Caco-2 (cell line): ENCODE results near the gene NELL2. TPM values are rescaled to one million over a fixed set of nuclear protein-coding genes. Genes with fewer than 3 reads are reported as not detected.

ENCODE experiments used
- BruUV-seq: library from RNA; stranded (reverse); fragments of 400-500 nt; replicated peaks from 2 replicates; lab custom pipeline; 2021; lab: Mats Ljungman, UMichigan
- CTCF ChIA-PET: fragments of 300-600 bp; sonication (Branson Sonifier 250); formaldehyde crosslinking; loops from one replicate; lab custom pipeline; 2022; ENCODE audit warnings: antibody characterized with exemption; lab: Charles Lee
- POLR2A ChIA-PET: fragments of 300-600 bp; sonication (Branson Sonifier 250); formaldehyde crosslinking; loops from one replicate; lab custom pipeline; 2022; ENCODE audit warnings: antibody characterized with exemption; lab: Charles Lee
- DNase-seq, 2 experiments: peaks; one replicate each; pipeline versions ENCODE4 v3.0.0 to v3.0.0-alpha.2; 2020 to 2022
- H3K27me3 ChIP-seq: replicated peaks from 2 replicates; pipeline ENCODE4 v1.6.0; 2011; ENCODE audit warnings: low read length; ENCODE audit not compliant: control insufficient read depth, insufficient read depth
- H3K36me3 ChIP-seq: 2 replicates; pipeline ENCODE4 v1.5.1; 2011; ENCODE audit warnings: low read length; ENCODE audit not compliant: control insufficient read depth, insufficient read depth
- H3K4me1 ChIP-seq: fragments of 250-450 bp; sonication (Bioruptor Pico); 2 replicates; pipeline ENCODE4 v1.5.1; 2020; ENCODE audit warnings: mild to moderate bottlenecking
- H3K4me3 ChIP-seq: 2 replicates; pipeline ENCODE4 v1.5.1; 2011; ENCODE audit warnings: low read depth, mild to moderate bottlenecking, control low read depth, low read length
- H3K9me3 ChIP-seq: fragments of 250-450 bp; sonication (Bioruptor Pico); 2 replicates; pipeline ENCODE4 v1.5.1; 2020; ENCODE audit warnings: mild to moderate bottlenecking, moderate library complexity
- H3K27ac Mint-ChIP-seq: one replicate; pipeline ENCODE4 v1.8.0; 2022; ENCODE audit warnings: mixed read lengths; ENCODE audit not compliant: unreplicated experiment
- H3K27me3 Mint-ChIP-seq: one replicate; pipeline ENCODE4 v1.8.0; 2022; ENCODE audit warnings: mixed read lengths; ENCODE audit not compliant: insufficient read depth, unreplicated experiment
- H3K36me3 Mint-ChIP-seq: one replicate; pipeline ENCODE4 v1.8.0; 2022; ENCODE audit warnings: mild to moderate bottlenecking, mixed read lengths; ENCODE audit not compliant: insufficient read depth, unreplicated experiment
- H3K4me1 Mint-ChIP-seq: one replicate; pipeline ENCODE4 v1.8.0; 2022; ENCODE audit warnings: low read depth, mixed read lengths; ENCODE audit not compliant: unreplicated experiment
- H3K4me3 Mint-ChIP-seq: one replicate; pipeline ENCODE4 v1.8.0; 2022; ENCODE audit warnings: mild to moderate bottlenecking, moderate library complexity, mixed read lengths; ENCODE audit not compliant: unreplicated experiment
- H3K9me3 Mint-ChIP-seq: one replicate; pipeline ENCODE4 v1.8.0; 2022; ENCODE audit warnings: mixed read lengths; ENCODE audit not compliant: unreplicated experiment
- intact Hi-C: fragments of 100-400 bp; cut with micrococcal nuclease; formaldehyde crosslinking; loops from one replicate; pipeline ENCODE4 v1.10.0; 2022; ENCODE audit not compliant: unreplicated experiment
- total RNA-seq: library from RNA; stranded (reverse); gene quantifications from 2 replicates; pipeline ENCODE4 v1.2.3, GENCODE V29; 2022
- TF ChIP-seq, protein P1 (sequence below), 2 experiments: fragments of 200-600 bp in 1 of 2; IDR thresholded peaks; 1 replicate in 1 of 2; 2 replicates in 1 of 2; pipeline versions ENCODE4 v1.5.1 to v1.8.0; 2011 to 2022; ENCODE audit warnings: antibody characterized with exemption in 1 of 2, control low read depth in 1 of 2, inconsistent platforms in 1 of 2, low read depth in 1 of 2, low read length in 1 of 2, mild to moderate bottlenecking in 1 of 2, moderate library complexity in 1 of 2; ENCODE audit not compliant: insufficient read depth in 1 of 2, severe bottlenecking in 1 of 2, unreplicated experiment in 1 of 2

Gene NELL2
- total RNA-seq, 1 experiment from 2014 or later, result 0.70 TPM

DNA sequence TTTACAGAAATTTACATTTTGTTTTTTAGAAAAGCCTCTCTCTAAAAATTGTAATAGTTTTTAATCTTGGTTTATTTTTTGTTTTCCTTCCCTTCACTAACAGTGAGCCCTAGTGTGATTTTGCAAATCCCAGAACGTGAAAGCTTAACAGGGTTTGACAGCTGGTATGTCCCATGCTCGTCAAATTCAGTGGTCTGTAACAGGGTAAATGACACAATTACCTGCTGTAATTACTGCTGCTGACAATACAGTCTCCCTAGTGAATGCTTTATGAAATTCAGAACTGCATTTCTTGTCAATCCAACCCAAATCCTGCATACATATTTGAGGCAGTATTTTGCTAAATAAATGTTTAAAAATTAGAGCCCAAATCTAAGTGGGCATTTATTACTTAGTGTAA lies 249.2 kb downstream of the NELL2 start:
- H3K4me1 Mint-ChIP-seq, result no peaks in the 10 kb centered on the region
- H3K27ac Mint-ChIP-seq, result no peak overlapping the region
- no peak overlapping the region for H3K4me3 Mint-ChIP-seq
- peaks cover 2% of the 10 kb centered on the region for H3K27me3 Mint-ChIP-seq
- H3K4me1 ChIP-seq, result no peaks in the 10 kb centered on the region
- ChIA-PET POLR2A (no interaction called here), CTCF (no interaction called here)
- intact Hi-C loops, result no loop called here
- no peak overlapping the region for H3K4me3 ChIP-seq
- no peaks in the 10 kb centered on the region for H3K36me3 ChIP-seq
- no peaks in the 10 kb centered on the region for H3K9me3 ChIP-seq
- DNase-seq, result no peak
- BruUV-seq, result no TSS peak
- TF ChIP-seq, protein P1, sequence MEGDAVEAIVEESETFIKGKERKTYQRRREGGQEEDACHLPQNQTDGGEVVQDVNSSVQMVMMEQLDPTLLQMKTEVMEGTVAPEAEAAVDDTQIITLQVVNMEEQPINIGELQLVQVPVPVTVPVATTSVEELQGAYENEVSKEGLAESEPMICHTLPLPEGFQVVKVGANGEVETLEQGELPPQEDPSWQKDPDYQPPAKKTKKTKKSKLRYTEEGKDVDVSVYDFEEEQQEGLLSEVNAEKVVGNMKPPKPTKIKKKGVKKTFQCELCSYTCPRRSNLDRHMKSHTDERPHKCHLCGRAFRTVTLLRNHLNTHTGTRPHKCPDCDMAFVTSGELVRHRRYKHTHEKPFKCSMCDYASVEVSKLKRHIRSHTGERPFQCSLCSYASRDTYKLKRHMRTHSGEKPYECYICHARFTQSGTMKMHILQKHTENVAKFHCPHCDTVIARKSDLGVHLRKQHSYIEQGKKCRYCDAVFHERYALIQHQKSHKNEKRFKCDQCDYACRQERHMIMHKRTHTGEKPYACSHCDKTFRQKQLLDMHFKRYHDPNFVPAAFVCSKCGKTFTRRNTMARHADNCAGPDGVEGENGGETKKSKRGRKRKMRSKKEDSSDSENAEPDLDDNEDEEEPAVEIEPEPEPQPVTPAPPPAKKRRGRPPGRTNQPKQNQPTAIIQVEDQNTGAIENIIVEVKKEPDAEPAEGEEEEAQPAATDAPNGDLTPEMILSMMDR (IDR thresholded peaks at IDR 0.05; ENCODE audit: insufficient read depth in 1 of 2, low read depth in 1 of 2, low read length in 1 of 2, severe bottlenecking in 1 of 2, unreplicated experiment in 1 of 2), result no peak
- H3K36me3 Mint-ChIP-seq, result no peaks in the 10 kb centered on the region
- no peaks in the 10 kb centered on the region for H3K9me3 Mint-ChIP-seq
- H3K27me3 ChIP-seq, result no peaks in the 10 kb centered on the region; the same call in 1 of the 2 replicates

DNA sequence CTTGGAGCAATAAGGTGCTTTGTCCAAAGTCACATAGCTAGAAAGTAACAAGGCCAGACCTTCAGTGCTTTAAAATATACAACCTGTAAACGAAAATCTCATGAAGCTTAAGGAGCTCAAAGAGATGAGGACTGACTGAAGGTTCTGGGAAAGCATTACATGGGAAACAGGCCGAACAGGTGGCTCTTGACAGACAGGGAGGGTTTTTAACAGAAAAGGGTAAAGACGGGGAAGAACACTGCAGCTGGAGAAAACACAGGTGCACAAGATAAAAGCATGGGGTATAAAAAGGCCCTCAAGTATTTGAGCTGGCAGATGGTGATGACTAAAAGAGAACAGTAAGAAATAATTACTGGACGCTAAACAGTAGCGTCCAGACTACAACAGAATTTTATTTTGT lies 257.2 kb downstream of the NELL2 start:
- peaks cover 6% of the 10 kb centered on the region for H3K27me3 Mint-ChIP-seq
- H3K27ac Mint-ChIP-seq, result no peak overlapping the region
- no TSS peak for BruUV-seq
- intact Hi-C loops, result no loop called here
- ChIA-PET CTCF (no interaction called here), POLR2A (no interaction called here)
- no peaks in the 10 kb centered on the region for H3K36me3 ChIP-seq
- H3K9me3 ChIP-seq, result no peaks in the 10 kb centered on the region
- no peak for DNase-seq
- no peak overlapping the region for H3K4me3 Mint-ChIP-seq
- H3K9me3 Mint-ChIP-seq, result no peaks in the 10 kb centered on the region
- no peaks in the 10 kb centered on the region for H3K36me3 Mint-ChIP-seq
- TF ChIP-seq, protein P1 (IDR thresholded peaks at IDR 0.05; ENCODE audit: insufficient read depth in 1 of 2, low read depth in 1 of 2, low read length in 1 of 2, severe bottlenecking in 1 of 2, unreplicated experiment in 1 of 2), result no peak
- H3K27me3 ChIP-seq, result no peaks in the 10 kb centered on the region; the same call in 1 of the 2 replicates
- no peak overlapping the region for H3K4me3 ChIP-seq
- H3K4me1 Mint-ChIP-seq, result no peaks in the 10 kb centered on the region
- no peaks in the 10 kb centered on the region for H3K4me1 ChIP-seq

DNA sequence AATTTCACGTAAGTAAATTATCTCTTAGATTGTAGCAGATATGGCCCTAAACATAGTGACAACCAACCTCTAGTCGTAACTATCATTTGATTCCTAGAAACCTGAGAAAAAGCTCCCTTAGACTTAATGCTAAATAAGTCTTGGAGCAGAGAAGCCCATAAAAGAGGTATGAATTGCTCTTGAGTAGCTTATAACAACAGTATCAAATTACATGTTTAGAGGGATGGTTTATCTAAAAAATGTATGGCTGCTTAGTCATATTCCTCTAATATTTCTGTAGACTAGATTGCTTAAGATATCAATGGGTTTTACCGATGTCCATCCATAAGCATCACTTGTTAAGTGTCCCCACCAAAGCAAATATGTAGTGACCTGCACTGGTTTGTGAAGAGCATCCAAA lies 259.7 kb downstream of the NELL2 start:
- intact Hi-C loops, result no loop called here
- TF ChIP-seq, protein P1 (IDR thresholded peaks at IDR 0.05; ENCODE audit: insufficient read depth in 1 of 2, low read depth in 1 of 2, low read length in 1 of 2, severe bottlenecking in 1 of 2, unreplicated experiment in 1 of 2), result no peak
- no peak overlapping the region for H3K4me3 Mint-ChIP-seq
- ChIA-PET CTCF (no interaction called here), POLR2A (no interaction called here)
- Histone ChIP-seq H3K4me3 (no peak overlapping the region), H3K9me3 (no peaks in the 10 kb centered on the region), H3K4me1 (no peaks in the 10 kb centered on the region), H3K36me3 (no peaks in the 10 kb centered on the region), H3K27me3 (no peaks in the 10 kb centered on the region)
- H3K27me3 Mint-ChIP-seq, result peaks cover 6% of the 10 kb centered on the region
- no TSS peak for BruUV-seq
- no peaks in the 10 kb centered on the region for H3K4me1 Mint-ChIP-seq
- no peaks in the 10 kb centered on the region for H3K9me3 Mint-ChIP-seq
- DNase-seq, result no peak
- no peak overlapping the region for H3K27ac Mint-ChIP-seq
- no peaks in the 10 kb centered on the region for H3K36me3 Mint-ChIP-seq
